HG03460 (cell line): ENCODE data around the gene GRHL3.

Experiments
- ATAC-seq: cut with Tn5 transposase; IDR thresholded peaks from one replicate; pipeline ENCODE4 v1.9.1; 2021; ENCODE audit not compliant: unreplicated experiment

Gene GRHL3

GRCh38 chr1:24317081-24317480 is 2.1 kb upstream of the GRHL3 start:
- ATAC-seq, result no peak

- no peak for ATAC-seq
Measured at GRCh38 chr1:24317956-24318614, 1.1 kb upstream of the GRHL3 start.

- ATAC-seq, result no peak
Measured at GRCh38 chr1:24318615-24319311, 394 bp upstream of the GRHL3 start.

GRCh38 chr1:24319962-24320361 is 805 bp downstream of the GRHL3 start:
- no peak for ATAC-seq

GRCh38 chr1:24321126-24321525 is 2.0 kb downstream of the GRHL3 start:
- no peak for ATAC-seq

- no peak for ATAC-seq
Measured at GRCh38 chr1:24321697-24322469, 2.7 kb downstream of the GRHL3 start.

- no peak for ATAC-seq
Measured at GRCh38 chr1:24322470-24323177, 3.5 kb downstream of the GRHL3 start.

GRCh38 chr1:24323281-24323680 is 4.1 kb downstream of the GRHL3 start:
- ATAC-seq, result no peak

- no peak for ATAC-seq
Measured at GRCh38 chr1:24324903-24325302, 5.7 kb downstream of the GRHL3 start.

- no peak for ATAC-seq
Measured at GRCh38 chr1:24325587-24326449, 6.7 kb downstream of the GRHL3 start.

- no peak for ATAC-seq
Measured at GRCh38 chr1:24327486-24327885, 8.3 kb downstream of the GRHL3 start.

- ATAC-seq, result no peak
Measured at GRCh38 chr1:24327891-24328290, 8.7 kb downstream of the GRHL3 start.

GRCh38 chr1:24329331-24329730 is 10.2 kb downstream of the GRHL3 start:
- ATAC-seq, result no peak

- no peak for ATAC-seq
Measured at GRCh38 chr1:24329797-24330543, 10.8 kb downstream of the GRHL3 start.

- no peak for ATAC-seq
Measured at GRCh38 chr1:24331961-24332673, 13.0 kb downstream of the GRHL3 start.

- no peak for ATAC-seq
Measured at GRCh38 chr1:24336075-24336474, 16.9 kb downstream of the GRHL3 start.

- ATAC-seq, result no peak
Measured at GRCh38 chr1:24337455-24337854, 18.3 kb downstream of the GRHL3 start.

GRCh38 chr1:24338447-24338846 is 19.3 kb downstream of the GRHL3 start:
- ATAC-seq, result no peak

GRCh38 chr1:24339996-24340395 is 20.8 kb downstream of the GRHL3 start:
- ATAC-seq, result no peak
